ENCODE measurements around the gene EME1. TPM values are rescaled to one million over a fixed set of nuclear protein-coding genes. Genes with fewer than 3 reads are reported as not detected.

EME1 gene
- total and polyA plus RNA-seq, 2 donors (not counting 3 experiments of a cell fraction or from before 2014, with no cell fraction given) = 5.6 to 9.1 TPM

DNA sequence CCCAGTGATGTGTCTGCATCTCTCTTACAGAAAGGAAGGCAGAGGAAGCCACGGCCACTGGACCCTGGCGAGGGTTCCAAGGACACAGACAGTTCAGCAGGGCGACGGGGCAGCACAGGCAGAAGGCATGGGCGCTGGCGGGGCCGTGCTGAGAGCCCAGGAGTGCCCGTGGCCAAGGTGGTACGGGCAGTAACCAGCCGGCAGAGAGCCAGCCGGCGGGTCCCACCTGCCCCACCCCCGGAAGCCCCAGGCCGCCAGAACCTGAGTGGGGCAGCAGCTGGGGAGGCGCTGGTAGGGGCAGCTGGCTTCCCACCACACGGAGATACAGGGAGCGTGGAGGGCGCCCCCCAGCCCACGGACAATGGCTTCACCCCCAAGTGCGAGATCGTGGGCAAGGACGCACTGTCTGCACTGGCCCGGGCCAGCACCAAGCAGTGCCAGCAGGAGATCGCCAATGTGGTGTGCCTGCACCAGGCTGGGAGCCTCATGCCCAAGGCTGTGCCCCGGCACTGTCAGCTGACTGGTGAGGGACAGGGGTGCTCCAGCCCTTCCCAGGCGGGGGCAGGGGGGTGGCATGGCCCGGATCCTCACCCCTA, 19.3 kb upstream of the EME1 start:
- ChIA-PET CTCF (no interaction called here), POLR2A (no interaction called here)
- H3K79me2 ChIP-seq (ENCODE audit: control insufficient read depth, insufficient read depth, low read length) = peaks cover 2% of the 10 kb centered on the region
- H3K9me3 ChIP-seq (replicated peaks; ENCODE audit: control insufficient read depth, insufficient read depth, low read length) = no peaks in the 10 kb centered on the region
- no peaks in the 10 kb centered on the region for H4K20me1 ChIP-seq (replicated peaks; ENCODE audit: control insufficient read depth, extremely low read depth, insufficient read depth, low read length)
- peaks cover 3 to 37% of the 10 kb centered on the region in 2 experiments for H3K36me3 ChIP-seq (ENCODE audit: control insufficient read depth in 2 of 2, extremely low read depth in 1 of 2, insufficient read depth in 2 of 2, low read length in 2 of 2)
- no peak for TF ChIP-seq EZH2 (IDR thresholded peaks at IDR 0.05; ENCODE audit: borderline replicate concordance, low read depth, low read length, severe bottlenecking)
- no peak for TF ChIP-seq JUN (IDR thresholded peaks at IDR 0.05; ENCODE audit: borderline replicate concordance, insufficient read depth, insufficient read length, low read depth)
- no peak for DNase-seq (ENCODE audit: low read depth, low spot score)
- no peaks in the 10 kb centered on the region for H3K9me1 ChIP-seq (replicated peaks; ENCODE audit: control insufficient read depth, extremely low read depth, insufficient read depth, low read length)
- intact Hi-C loops (cut with micrococcal nuclease) = no loop called here
- no peak overlapping the region for H3K4me3 ChIP-seq (replicated peaks in 1 of 3; ENCODE audit: insufficient read depth in 1 of 3, low read depth in 1 of 3, low read length in 3 of 3)
- H3K27ac ChIP-seq (ENCODE audit: insufficient read depth, low read depth, low read length) = no peak overlapping the region
- no peak overlapping the region for H3K4me2 ChIP-seq (ENCODE audit: insufficient read depth, low read length)
- H3K27me3 ChIP-seq (ENCODE audit: control insufficient read depth in 2 of 2, insufficient read depth in 2 of 2, low read length in 2 of 2) = no peaks in the 10 kb centered on the region
- no peak overlapping the region for H3K9ac ChIP-seq (replicated peaks; ENCODE audit: extremely low read depth, insufficient read depth, low read length)
- no peak overlapping the region for H2AFZ ChIP-seq (ENCODE audit: low read depth, low read length)
- FAIRE-seq = no peak
- peaks cover 4% of the 10 kb centered on the region for H3K4me1 ChIP-seq (ENCODE audit: control insufficient read depth, extremely low read depth, insufficient read depth, low read length)
- no TSS peak for BruUV-seq (replicated peaks)
- dilution Hi-C loops (cut with MboI; ENCODE audit: extremely low pct_ligation_motif_present, low sequenced_read_pairs) = no loop called here

DNA sequence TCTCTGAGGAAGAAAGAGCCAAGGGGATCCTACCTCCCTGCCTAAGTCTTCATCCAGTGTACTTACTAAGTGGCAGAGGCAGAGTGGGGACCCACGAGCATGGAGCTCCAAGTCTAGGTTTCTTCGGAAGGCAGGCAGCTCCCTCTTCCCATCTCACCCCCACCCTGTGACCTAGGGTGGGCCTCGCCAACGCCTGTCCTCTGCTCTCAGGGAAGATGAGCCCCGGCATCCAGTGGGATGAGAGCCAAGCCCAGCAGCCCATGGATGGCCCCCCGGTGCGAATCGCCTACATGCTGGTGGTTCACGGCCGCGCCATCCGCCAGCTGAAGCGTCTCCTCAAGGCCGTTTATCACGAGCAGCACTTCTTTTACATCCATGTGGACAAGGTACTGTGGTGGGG, 18.8 kb upstream of the EME1 start:
- ChIA-PET POLR2A (no interaction called here), CTCF (no interaction called here)
- no peaks in the 10 kb centered on the region for H3K9me1 ChIP-seq (replicated peaks; ENCODE audit: control insufficient read depth, extremely low read depth, insufficient read depth, low read length)
- H3K9me3 ChIP-seq (replicated peaks; ENCODE audit: control insufficient read depth, insufficient read depth, low read length) = no peaks in the 10 kb centered on the region
- H3K4me3 ChIP-seq (replicated peaks in 1 of 3; ENCODE audit: insufficient read depth in 1 of 3, low read depth in 1 of 3, low read length in 3 of 3) = no peak overlapping the region
- DNase-seq (ENCODE audit: low read depth, low spot score) (no peak), FAIRE-seq (no peak)
- intact Hi-C loops (cut with micrococcal nuclease) = no loop called here
- H3K27me3 ChIP-seq (ENCODE audit: control insufficient read depth in 2 of 2, insufficient read depth in 2 of 2, low read length in 2 of 2) = no peaks in the 10 kb centered on the region
- no peaks in the 10 kb centered on the region for H3K4me1 ChIP-seq (ENCODE audit: control insufficient read depth, extremely low read depth, insufficient read depth, low read length)
- H3K36me3 ChIP-seq (ENCODE audit: control insufficient read depth in 2 of 2, extremely low read depth in 1 of 2, insufficient read depth in 2 of 2, low read length in 2 of 2) = peaks cover 3 to 39% of the 10 kb centered on the region in 2 experiments
- no peak for TF ChIP-seq MYC (IDR thresholded peaks at IDR 0.05; ENCODE audit: low read depth, low read length)
- TF ChIP-seq GATA2 (IDR thresholded peaks at IDR 0.05; ENCODE audit: insufficient read depth, insufficient read length, low read depth, low read length) = no peak
- no peak for TF ChIP-seq POLR2AphosphoS5 (IDR thresholded peaks at IDR 0.05; ENCODE audit: insufficient read depth, low read depth, low read length)
- TF ChIP-seq FOS (IDR thresholded peaks at IDR 0.05; ENCODE audit: borderline replicate concordance, insufficient read depth, low read length) = no peak
- no peak for TF ChIP-seq MAX (IDR thresholded peaks at IDR 0.05; ENCODE audit: insufficient read depth, insufficient read length)
- no peak for TF ChIP-seq JUN (IDR thresholded peaks at IDR 0.05; ENCODE audit: borderline replicate concordance, insufficient read depth, insufficient read length, low read depth)
- TF ChIP-seq CTCF (IDR thresholded peaks at IDR 0.05; ENCODE audit: extremely low read depth in 1 of 2, insufficient read depth in 1 of 2, low read depth in 1 of 2, low read length in 2 of 2) = no peak
- TF ChIP-seq POLR2A (IDR thresholded peaks at IDR 0.05; ENCODE audit: low read depth, low read length) = no peak
- TF ChIP-seq EZH2 (IDR thresholded peaks at IDR 0.05; ENCODE audit: borderline replicate concordance, low read depth, low read length, severe bottlenecking) = no peak
- H3K4me2 ChIP-seq (ENCODE audit: insufficient read depth, low read length) = no peak overlapping the region
- no peaks in the 10 kb centered on the region for H4K20me1 ChIP-seq (replicated peaks; ENCODE audit: control insufficient read depth, extremely low read depth, insufficient read depth, low read length)
- no peak overlapping the region for H2AFZ ChIP-seq (ENCODE audit: low read depth, low read length)
- no peak overlapping the region for H3K27ac ChIP-seq (ENCODE audit: insufficient read depth, low read depth, low read length)
- dilution Hi-C loops (cut with MboI; ENCODE audit: extremely low pct_ligation_motif_present, low sequenced_read_pairs) = no loop called here
- BruUV-seq (replicated peaks) = no TSS peak
- peaks cover under 1% of the 10 kb centered on the region for H3K79me2 ChIP-seq (ENCODE audit: control insufficient read depth, insufficient read depth, low read length)
- no peak overlapping the region for H3K9ac ChIP-seq (replicated peaks; ENCODE audit: extremely low read depth, insufficient read depth, low read length)
